Measurements from ENCODE around the gene MYO9B.

DNA sequence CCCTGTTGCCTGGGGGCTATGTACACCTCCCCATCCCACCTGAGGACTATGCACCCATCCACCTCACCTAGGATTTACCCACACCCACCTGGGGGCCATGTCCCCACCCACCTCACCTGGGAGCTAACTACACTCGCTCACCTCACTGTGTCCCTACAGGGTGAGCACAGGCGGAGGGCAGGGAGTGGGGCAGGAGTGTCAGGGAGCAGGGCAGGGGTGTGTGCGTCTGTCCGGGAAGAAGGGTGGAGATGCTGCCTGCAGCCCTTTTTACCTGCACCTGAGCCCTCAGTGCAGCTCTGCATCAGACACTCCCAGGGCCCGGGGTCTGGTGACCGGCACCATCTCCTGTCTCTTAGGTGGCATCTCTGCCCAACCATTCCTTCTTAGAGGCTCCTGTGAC, 38.4 kb upstream of the MYO9B start:
- TF ChIP-seq, protein P1, sequence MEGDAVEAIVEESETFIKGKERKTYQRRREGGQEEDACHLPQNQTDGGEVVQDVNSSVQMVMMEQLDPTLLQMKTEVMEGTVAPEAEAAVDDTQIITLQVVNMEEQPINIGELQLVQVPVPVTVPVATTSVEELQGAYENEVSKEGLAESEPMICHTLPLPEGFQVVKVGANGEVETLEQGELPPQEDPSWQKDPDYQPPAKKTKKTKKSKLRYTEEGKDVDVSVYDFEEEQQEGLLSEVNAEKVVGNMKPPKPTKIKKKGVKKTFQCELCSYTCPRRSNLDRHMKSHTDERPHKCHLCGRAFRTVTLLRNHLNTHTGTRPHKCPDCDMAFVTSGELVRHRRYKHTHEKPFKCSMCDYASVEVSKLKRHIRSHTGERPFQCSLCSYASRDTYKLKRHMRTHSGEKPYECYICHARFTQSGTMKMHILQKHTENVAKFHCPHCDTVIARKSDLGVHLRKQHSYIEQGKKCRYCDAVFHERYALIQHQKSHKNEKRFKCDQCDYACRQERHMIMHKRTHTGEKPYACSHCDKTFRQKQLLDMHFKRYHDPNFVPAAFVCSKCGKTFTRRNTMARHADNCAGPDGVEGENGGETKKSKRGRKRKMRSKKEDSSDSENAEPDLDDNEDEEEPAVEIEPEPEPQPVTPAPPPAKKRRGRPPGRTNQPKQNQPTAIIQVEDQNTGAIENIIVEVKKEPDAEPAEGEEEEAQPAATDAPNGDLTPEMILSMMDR (IDR thresholded peaks at IDR 0.05; ENCODE audit: poor library complexity): no peak
- TF ChIP-seq EZH2phosphoT487 (IDR thresholded peaks at IDR 0.05; ENCODE audit: low read depth, severe bottlenecking, unreplicated experiment) (no peak), EZH2 (IDR thresholded peaks at IDR 0.05; ENCODE audit: borderline replicate concordance) (no peak)

Measured in hepatocyte (in vitro differentiated cells).